GM18951 (cell line): ENCODE results near the gene RHOB.
"Not testable (repeated sequence)": the region's sequence is repeated elsewhere in the genome, so short reads cannot be mapped to it uniquely, and the experiment has no call there.

Source experiments
- POLR2A ChIP-seq: IDR thresholded peaks from 4 replicates; pipeline ENCODE4 v1.6.1; 2011; ENCODE audit warnings: mild to moderate bottlenecking; ENCODE audit not compliant: insufficient read length, insufficient read depth; ENCODE audit errors: extremely low read depth
- in situ Hi-C: fragments of 300-500 bp; cut with MboI; formaldehyde crosslinking; loops from one replicate; pipeline ENCODE4 v1.12.0; 2022; ENCODE audit warnings: low sequenced_read_pairs, mixed read lengths, inconsistent platforms; ENCODE audit not compliant: unreplicated experiment

RHOB gene

GRCh38 chr2:20433946-20434553 lies 12.8 kb upstream of the RHOB start:
- no peak for TF ChIP-seq POLR2A
- in situ Hi-C loops, result no loop called here

GRCh38 chr2:20434588-20435294 lies 12.1 kb upstream of the RHOB start:
- in situ Hi-C loops, result no loop called here
- TF ChIP-seq POLR2A, result no peak

GRCh38 chr2:20435456-20435855 lies 11.4 kb upstream of the RHOB start:
- in situ Hi-C loops, result not testable (repeated sequence)

GRCh38 chr2:20436716-20437470 lies 10.0 kb upstream of the RHOB start:
- in situ Hi-C loops, result no loop called here
- TF ChIP-seq POLR2A, result no peak

GRCh38 chr2:20438334-20439192 lies 8.3 kb upstream of the RHOB start:
- in situ Hi-C loops, result no loop called here
- TF ChIP-seq POLR2A, result no peak

- in situ Hi-C loops, result no loop called here
Measured at GRCh38 chr2:20439193-20439475, 7.7 kb upstream of the RHOB start.

GRCh38 chr2:20439503-20439902 lies 7.4 kb upstream of the RHOB start:
- no peak for TF ChIP-seq POLR2A
- in situ Hi-C loops, result no loop called here

More at GRCh38 chr2:20439193-20439475, 7.7 kb upstream of the RHOB start:
- TF ChIP-seq POLR2A, result no peak

GRCh38 chr2:20440001-20440560 lies 6.8 kb upstream of the RHOB start:
- no peak for TF ChIP-seq POLR2A
- in situ Hi-C loops, result loop anchor here (5.0 kb wide), 1 partner anchor 202 kb away; no protein-coding TSS in a partner anchor

GRCh38 chr2:20443276-20443920 lies 3.5 kb upstream of the RHOB start:
- no peak for TF ChIP-seq POLR2A
- in situ Hi-C loops, result loop anchor here (5.0 kb wide), 1 partner anchor 199 kb away; no protein-coding TSS in a partner anchor

- no peak for TF ChIP-seq POLR2A
- in situ Hi-C loops, result loop anchor here (5.0 kb wide), 1 partner anchor 198 kb away; no protein-coding TSS in a partner anchor
Measured at GRCh38 chr2:20444101-20444992, 2.5 kb upstream of the RHOB start.
